GM18508 (cell line): ENCODE measurements around the gene MTHFD1L.
"Not testable (repeated sequence)": the region's sequence is repeated elsewhere in the genome, so short reads cannot be mapped to it uniquely, and the experiment has no call there.

ENCODE experiments used
- ATAC-seq: cut with Tn5 transposase; IDR thresholded peaks from one replicate; pipeline ENCODE4 v1.9.1; 2021; ENCODE audit warnings: moderate number of reproducible peaks; ENCODE audit not compliant: insufficient read depth, unreplicated experiment

Gene MTHFD1L

GRCh38 chr6:151109869-151110575, 244.5 kb downstream of the MTHFD1L start:
- no peak for ATAC-seq

GRCh38 chr6:151110576-151110905, 245.0 kb downstream of the MTHFD1L start:
- ATAC-seq: no peak

GRCh38 chr6:151111670-151112069, 246.2 kb downstream of the MTHFD1L start:
- ATAC-seq: no peak

- ATAC-seq: no peak
These were observed 246.6 kb downstream of the MTHFD1L start for GRCh38 chr6:151112130-151112529.

GRCh38 chr6:151112884-151113283, 247.4 kb downstream of the MTHFD1L start:
- not testable (repeated sequence) for ATAC-seq

- ATAC-seq: no peak
These were observed 248.1 kb downstream of the MTHFD1L start for GRCh38 chr6:151113641-151114040.

- ATAC-seq: no peak
These were observed 253.1 kb downstream of the MTHFD1L start for GRCh38 chr6:151118461-151119123.

- ATAC-seq: no peak
These were observed 254.5 kb downstream of the MTHFD1L start for GRCh38 chr6:151119823-151120524.

GRCh38 chr6:151121900-151122299, 256.4 kb downstream of the MTHFD1L start:
- ATAC-seq: no peak

GRCh38 chr6:151123641-151124040, 258.1 kb downstream of the MTHFD1L start:
- not testable (repeated sequence) for ATAC-seq

- ATAC-seq: not testable (repeated sequence)
These were observed 259.7 kb downstream of the MTHFD1L start for GRCh38 chr6:151125242-151125641.

GRCh38 chr6:151125651-151126416, 260.3 kb downstream of the MTHFD1L start:
- not testable (repeated sequence) for ATAC-seq

- not testable (repeated sequence) for ATAC-seq
These were observed 260.9 kb downstream of the MTHFD1L start for GRCh38 chr6:151126417-151126724.

GRCh38 chr6:151127133-151127798, 261.8 kb downstream of the MTHFD1L start:
- not testable (repeated sequence) for ATAC-seq

- no peak for ATAC-seq
These were observed 263.4 kb downstream of the MTHFD1L start for GRCh38 chr6:151128763-151129370.

GRCh38 chr6:151130329-151130728, 264.8 kb downstream of the MTHFD1L start:
- no peak for ATAC-seq

GRCh38 chr6:151131324-151132007, 266.0 kb downstream of the MTHFD1L start:
- no peak for ATAC-seq

GRCh38 chr6:151136141-151136755, 270.7 kb downstream of the MTHFD1L start:
- ATAC-seq: no peak

GRCh38 chr6:151137542-151137941, 272.0 kb downstream of the MTHFD1L start:
- no peak for ATAC-seq
